ENCODE results near the gene ZIC4. TPM values are rescaled to one million over a fixed set of nuclear protein-coding genes. Genes with fewer than 3 reads are reported as not detected.
A peak's percentile ranks its signal among the peaks of the same experiment; 100 is the strongest.

The ZIC4 gene
- total and polyA plus RNA-seq, 2 experiments from 2014 or later, result not detected

DNA sequence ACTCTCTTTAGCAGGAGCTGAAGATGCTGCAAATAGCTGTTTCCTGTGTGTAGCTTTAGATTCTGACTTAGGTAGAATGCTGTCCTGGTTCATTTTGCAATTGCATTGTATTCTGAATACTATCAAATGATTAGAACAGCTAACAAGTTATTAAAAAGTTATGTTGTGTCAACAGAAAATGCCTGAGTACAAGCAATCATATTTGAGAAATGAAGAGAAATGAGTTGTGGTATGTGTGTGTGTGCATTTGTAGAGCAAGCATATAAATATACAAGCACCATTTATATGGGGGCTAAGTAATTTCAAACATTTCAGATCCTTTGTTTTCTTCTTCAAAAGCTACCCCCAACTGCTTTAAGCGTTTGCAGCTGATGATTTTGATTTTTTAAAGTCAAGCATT is 10.6 kb upstream of the ZIC4 start:
- Mint-ChIP-seq H3K36me3 (ENCODE audit: low read depth) (no peaks in the 10 kb centered on the region), H3K27ac (no peak overlapping the region), H3K9me3 (peaks cover 11% of the 10 kb centered on the region; the same call in 2 of the 3 replicates), H3K4me3 (no peak overlapping the region), H3K27me3 (ENCODE audit: insufficient read depth, low read depth, poor library complexity) (peaks cover 98% of the 10 kb centered on the region), H3K4me1 (peaks cover 54% of the 10 kb centered on the region)
- no peak overlapping the region for H3K4me3 ChIP-seq
- H3F3A ChIP-seq (replicated peaks; ENCODE audit: low read depth), result peaks cover 37% of the 10 kb centered on the region
- H3K36me3 ChIP-seq (ENCODE audit: insufficient read depth), result no peaks in the 10 kb centered on the region
- H3K4me1 ChIP-seq (ENCODE audit: insufficient read depth), result peaks cover 81% of the 10 kb centered on the region
- peaks cover 100% of the 10 kb centered on the region for H3K27me3 ChIP-seq (ENCODE audit: insufficient read depth)
- no peaks in the 10 kb centered on the region; the same call in 1 of the 2 replicates for H4K20me1 ChIP-seq (replicated peaks; ENCODE audit: insufficient read depth)
- ATAC-seq (no peak), DNase-seq (ENCODE audit: low spot score) (no peak)
- no peaks in the 10 kb centered on the region for H3K9me2 ChIP-seq (ENCODE audit: insufficient read depth)
- no peaks in the 10 kb centered on the region for H3K79me2 ChIP-seq (replicated peaks; ENCODE audit: insufficient read depth)
- TF ChIP-seq NANOG (IDR thresholded peaks at IDR 0.05; ENCODE audit: borderline replicate concordance), result peak; percentile 48; the same call in 1 of the 2 replicates
- TF ChIP-seq CTCF (conservative IDR thresholded peaks at IDR 0.05; ENCODE audit: low read depth in 2 of 2), result no peak
- no peak overlapping the region for H2AFZ ChIP-seq
- 0 out of 2 replicates have a peak overlapping the region, but pooled peaks have one; percentile 2 for H3K4me2 ChIP-seq
- no peak overlapping the region for H3K27ac ChIP-seq (ENCODE audit: low read depth)

- peaks cover 57% of the 10 kb centered on the region for H3K4me1 Mint-ChIP-seq
- peak overlapping the region; percentile 46 for H3K4me2 ChIP-seq
- no peak for DNase-seq (ENCODE audit: low spot score)
- no peak for TF ChIP-seq ZNF462 (CRISPR knock-in tag; IDR thresholded peaks at IDR 0.05)
- no peak for TF ChIP-seq NANOG (IDR thresholded peaks at IDR 0.05; ENCODE audit: borderline replicate concordance)
- TF ChIP-seq, protein P1, sequence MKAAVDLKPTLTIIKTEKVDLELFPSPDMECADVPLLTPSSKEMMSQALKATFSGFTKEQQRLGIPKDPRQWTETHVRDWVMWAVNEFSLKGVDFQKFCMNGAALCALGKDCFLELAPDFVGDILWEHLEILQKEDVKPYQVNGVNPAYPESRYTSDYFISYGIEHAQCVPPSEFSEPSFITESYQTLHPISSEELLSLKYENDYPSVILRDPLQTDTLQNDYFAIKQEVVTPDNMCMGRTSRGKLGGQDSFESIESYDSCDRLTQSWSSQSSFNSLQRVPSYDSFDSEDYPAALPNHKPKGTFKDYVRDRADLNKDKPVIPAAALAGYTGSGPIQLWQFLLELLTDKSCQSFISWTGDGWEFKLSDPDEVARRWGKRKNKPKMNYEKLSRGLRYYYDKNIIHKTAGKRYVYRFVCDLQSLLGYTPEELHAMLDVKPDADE (IDR thresholded peaks at IDR 0.05), result no peak
- TF ChIP-seq EZH2phosphoT487 (IDR thresholded peaks at IDR 0.05; ENCODE audit: unreplicated experiment), result no peak
- TF ChIP-seq CTCF (conservative IDR thresholded peaks at IDR 0.05; ENCODE audit: low read depth in 2 of 2), result peak in 1 of 2 experiments; percentile 44; a peak in 3 of 4 replicates
- TF ChIP-seq ZNF331 (CRISPR knock-in tag; IDR thresholded peaks at IDR 0.05; ENCODE audit: low read depth), result no peak
Observed at GRCh38 chr3:147415874-147416273, 9.5 kb upstream of the ZIC4 start.

More at GRCh38 chr3:147415874-147416273, 9.5 kb upstream of the ZIC4 start:
- Histone ChIP-seq H3K9me2 (ENCODE audit: insufficient read depth) (no peaks in the 10 kb centered on the region), H4K20me1 (replicated peaks; ENCODE audit: insufficient read depth) (no peaks in the 10 kb centered on the region), H3K36me3 (ENCODE audit: insufficient read depth) (no peaks in the 10 kb centered on the region), H3K4me1 (ENCODE audit: insufficient read depth) (peaks cover 87% of the 10 kb centered on the region), H3K27ac (ENCODE audit: low read depth) (no peak overlapping the region), H3K79me2 (replicated peaks; ENCODE audit: insufficient read depth) (no peaks in the 10 kb centered on the region), H3F3A (replicated peaks; ENCODE audit: low read depth) (peaks cover 39% of the 10 kb centered on the region), H2AFZ (no peak overlapping the region), H3K4me3 (no peak overlapping the region), H3K27me3 (ENCODE audit: insufficient read depth) (peaks cover 100% of the 10 kb centered on the region)
- ATAC-seq, result no peak
- no peak overlapping the region for H3K27ac Mint-ChIP-seq
- H3K36me3 Mint-ChIP-seq (ENCODE audit: low read depth), result no peaks in the 10 kb centered on the region
- H3K27me3 Mint-ChIP-seq (ENCODE audit: insufficient read depth, low read depth, poor library complexity), result peaks cover 99% of the 10 kb centered on the region
- no peak overlapping the region for H3K4me3 Mint-ChIP-seq
- peaks cover 8% of the 10 kb centered on the region for H3K9me3 Mint-ChIP-seq

All from GM23338 (cell line).